GM12878 (cell line): Measurements from ENCODE around the gene EIF4B. TPM values are rescaled to one million over a fixed set of nuclear protein-coding genes. Genes with fewer than 3 reads are reported as not detected.

ENCODE experiments used
- ATAC-seq: fragments of 200-7000 bp; cut with Tn5 transposase; 3 replicates; pipeline ENCODE4 v1.9.1; 2020; ENCODE audit warnings: mild to moderate bottlenecking, moderate library complexity
- BruUV-seq: library from RNA; stranded (reverse); fragments of 400-500 nt; replicated peaks from 2 replicates; lab custom pipeline; 2021; lab: Mats Ljungman, UMichigan
- CTCF ChIA-PET: fragments of 300-600 bp; sonication (Branson Sonifier 250); formaldehyde crosslinking; extraction: SDS; loops from one replicate; lab custom pipeline; 2021; ENCODE audit warnings: inconsistent platforms; lab: Yijun Ruan, JAX
- POLR2A ChIA-PET: fragments of 350-600 bp; formaldehyde crosslinking; extraction: SDS; loops from one replicate; lab custom pipeline; 2021; ENCODE audit warnings: inconsistent platforms; lab: Charles Lee
- RAD21 ChIA-PET: fragments of 300-600 bp; sonication (Branson Sonifier 250); formaldehyde crosslinking; loops from one replicate; lab custom pipeline; 2023; ENCODE audit warnings: antibody characterized with exemption; ENCODE audit not compliant: unreplicated experiment; lab: Charles Lee
- SMC1A ChIA-PET: fragments of 300-600 bp; sonication (Branson Sonifier 250); formaldehyde crosslinking; loops from one replicate; lab custom pipeline; 2023; ENCODE audit not compliant: unreplicated experiment, uncharacterized antibody; lab: Charles Lee
- DNase-seq: peaks from one replicate; pipeline ENCODE4 v3.0.0-alpha.2; 2011; ENCODE audit warnings: low read depth, low spot score
- FAIRE-seq: peaks from 3 replicates; lab custom pipeline; 2011; peaks lifted over from hg19 to GRCh38; lab: Jason Lieb, UNC
- H2AFZ ChIP-seq: 2 replicates; pipeline ENCODE4 v1.6.0; 2011; ENCODE audit warnings: low read depth, low read length, control low read depth; ENCODE audit not compliant: control insufficient read depth
- H3K27ac ChIP-seq: 2 replicates; pipeline ENCODE4 v1.5.1; 2011; ENCODE audit warnings: control low read depth; ENCODE audit not compliant: control insufficient read depth, insufficient read depth
- H3K27me3 ChIP-seq, 2 experiments: replicated peaks in 1 of 2; 2 replicates each; pipeline versions ENCODE4 v1.6.0 to v1.6.1; 2011; ENCODE audit warnings: low read length in 1 of 2; ENCODE audit not compliant: control insufficient read depth in 2 of 2, insufficient read depth in 2 of 2
- H3K36me3 ChIP-seq, 2 experiments: 2 replicates each; pipeline ENCODE4 v1.5.1; 2011; ENCODE audit warnings: low read length in 1 of 2; ENCODE audit not compliant: control insufficient read depth in 2 of 2, insufficient read depth in 2 of 2
- H3K4me1 ChIP-seq: 2 replicates; pipeline ENCODE4 v1.6.1; 2011; ENCODE audit warnings: mild to moderate bottlenecking, low read length, moderate library complexity, mixed read lengths; ENCODE audit not compliant: control insufficient read depth, insufficient read depth
- H3K4me2 ChIP-seq: 2 replicates; pipeline ENCODE4 v1.6.0; 2011; ENCODE audit warnings: control low read depth; ENCODE audit not compliant: control insufficient read depth, insufficient read depth
- H3K4me3 ChIP-seq: fragments of 200-600 bp; sonication (generic); 2 replicates; pipeline ENCODE4 v1.5.1; 2016
- H3K79me2 ChIP-seq: 2 replicates; pipeline ENCODE4 v1.6.0; 2011; ENCODE audit warnings: low read length; ENCODE audit not compliant: control insufficient read depth, insufficient read depth
- H3K9ac ChIP-seq: 2 replicates; pipeline ENCODE4 v1.8.0; 2011; ENCODE audit warnings: low read length, control low read depth, mixed read lengths; ENCODE audit not compliant: control insufficient read depth, insufficient read depth
- H3K9me3 ChIP-seq: replicated peaks from 3 replicates; pipeline ENCODE4 v1.5.1; 2011; ENCODE audit warnings: mild to moderate bottlenecking, low read length; ENCODE audit not compliant: control insufficient read depth, insufficient read depth
- H4K20me1 ChIP-seq: 2 replicates; pipeline ENCODE4 v1.6.0; 2011; ENCODE audit not compliant: control insufficient read depth, insufficient read depth
- CBFB ChIP-seq: IDR thresholded peaks from 2 replicates; pipeline ENCODE4 v1.6.1; 2016; ENCODE audit warnings: antibody characterized with exemption, low read depth
- FOXK2 ChIP-seq: fragments of 450-650 bp; IDR thresholded peaks from 2 replicates; pipeline ENCODE4 v1.6.1; 2017; ENCODE audit warnings: mild to moderate bottlenecking, moderate library complexity
- GABPA ChIP-seq: IDR thresholded peaks from 2 replicates; pipeline ENCODE4 v1.6.1; 2014; ENCODE audit warnings: antibody characterized with exemption, low read depth, mild to moderate bottlenecking, inconsistent platforms
- IKZF2 ChIP-seq, 2 experiments: fragments of 450-650 bp; IDR thresholded peaks; 2 replicates each; pipeline ENCODE4 v1.6.1; 2017; ENCODE audit warnings: mild to moderate bottlenecking in 2 of 2, moderate library complexity in 2 of 2
- MEF2A ChIP-seq: IDR thresholded peaks from 2 replicates; pipeline ENCODE4 v1.6.1; 2011; ENCODE audit warnings: low read depth, mild to moderate bottlenecking, low read length, moderate library complexity; ENCODE audit not compliant: insufficient read depth
- NR2F1 ChIP-seq: fragments of 450-650 bp; conservative IDR thresholded peaks from 2 replicates; pipeline ENCODE4 v1.6.1; 2017; ENCODE audit warnings: mild to moderate bottlenecking
- POU2F2 ChIP-seq: IDR thresholded peaks from 3 replicates; pipeline ENCODE4 v1.6.1; 2011; ENCODE audit warnings: low read depth, mild to moderate bottlenecking, low read length, borderline replicate concordance
- SMC3 ChIP-seq: IDR thresholded peaks from 2 replicates; pipeline ENCODE4 v1.6.1; 2011; ENCODE audit warnings: low read length, improper control_type of control experiment, borderline replicate concordance
- SREBF2 ChIP-seq: IDR thresholded peaks from 2 replicates; pipeline ENCODE4 v1.6.1; 2012; ENCODE audit warnings: mild to moderate bottlenecking, low read length
- TAF1 ChIP-seq: IDR thresholded peaks from 2 replicates; pipeline ENCODE4 v1.6.1; 2011; ENCODE audit warnings: mild to moderate bottlenecking, low read depth, low read length, borderline replicate concordance
- TARDBP ChIP-seq: IDR thresholded peaks from 2 replicates; pipeline ENCODE4 v1.6.1; 2016; ENCODE audit warnings: borderline replicate concordance
- ZNF207 ChIP-seq: fragments of 450-650 bp; IDR thresholded peaks from 2 replicates; pipeline ENCODE4 v1.6.1; 2014; ENCODE audit warnings: antibody characterized with exemption, mild to moderate bottlenecking, borderline replicate concordance
- WGBS: methylation state at CpG from one replicate; pipeline ENCODE4 v1.1.6; 2016; ENCODE audit warnings: low lambda C conversion rate; ENCODE audit not compliant: insufficient replicate concordance, insufficient coverage; ENCODE audit errors: missing lambda C conversion rate; 5-methylcytosine and 5-hydroxymethylcytosine counted together
- in situ Hi-C: fragments of 300-500 bp; cut with MboI; formaldehyde crosslinking; loops from 9 replicates; pipeline ENCODE4 v1.14.3; 2018; ENCODE audit warnings: mixed read lengths
- intact Hi-C: fragments of 100-400 bp; cut with micrococcal nuclease; formaldehyde crosslinking; loops from one replicate; pipeline ENCODE4 v1.14.2; 2022; ENCODE audit not compliant: unreplicated experiment
- polyA plus RNA-seq, 11 experiments: library from polyadenylated mRNA; depleted of rRNA in 4 of 11; unstranded in 6 of 11; stranded (reverse) in 5 of 11; fragments of >200 nt; fragmentation: Nextera tagmentation in 4 of 11; fragmentation: Illumina TruSeq in 1 of 11; extraction: Ambion mirVana in 4 of 11; extraction: Trizol in 1 of 11; gene quantifications; 1 replicate in 1 of 11; 2 replicates in 10 of 11; pipeline versions ENCODE4 v1.2.1 to v1.2.3, GENCODE V29; 2011 to 2016; ENCODE audit warnings: inconsistent platforms in 2 of 11, missing spikeins in 2 of 11, low read depth in 1 of 11
- total RNA-seq, 4 experiments: library from RNA; depleted of rRNA in 3 of 4; stranded (reverse); fragments of >200 nt in 3 of 4; fragmentation: Illumina TruSeq in 1 of 4; extraction: Trizol in 1 of 4; gene quantifications; 2 replicates each; pipeline versions ENCODE4 v1.2.1 to v1.2.3, GENCODE V29; 2013 to 2021
- TF ChIP-seq, protein P1 (sequence below): fragments of 450-650 bp; IDR thresholded peaks from 2 replicates; pipeline ENCODE4 v1.6.1; 2016; ENCODE audit warnings: mild to moderate bottlenecking
- TF ChIP-seq, protein P2 (sequence below): fragments of 150-350 bp; IDR thresholded peaks from 2 replicates; pipeline ENCODE4 v1.6.1; 2014; ENCODE audit warnings: mild to moderate bottlenecking, low read depth, low read length
- TF ChIP-seq, protein P3 (sequence below): fragments of 450-650 bp; formaldehyde crosslinking; IDR thresholded peaks from 2 replicates; pipeline ENCODE4 v1.4.0; 2022; ENCODE audit warnings: mild to moderate bottlenecking, moderate library complexity
- TF ChIP-seq, protein P4 (sequence below): fragments of 450-650 bp; IDR thresholded peaks from 2 replicates; pipeline ENCODE4 v1.6.1; 2017; ENCODE audit warnings: antibody characterized with exemption, mild to moderate bottlenecking, moderate library complexity

EIF4B gene
- total and polyA plus RNA-seq, 10 of the 15 experiments (the other 5 are each of a cell fraction or from before 2014, with no cell fraction given) = 123 to 752 (median 431) TPM

DNA sequence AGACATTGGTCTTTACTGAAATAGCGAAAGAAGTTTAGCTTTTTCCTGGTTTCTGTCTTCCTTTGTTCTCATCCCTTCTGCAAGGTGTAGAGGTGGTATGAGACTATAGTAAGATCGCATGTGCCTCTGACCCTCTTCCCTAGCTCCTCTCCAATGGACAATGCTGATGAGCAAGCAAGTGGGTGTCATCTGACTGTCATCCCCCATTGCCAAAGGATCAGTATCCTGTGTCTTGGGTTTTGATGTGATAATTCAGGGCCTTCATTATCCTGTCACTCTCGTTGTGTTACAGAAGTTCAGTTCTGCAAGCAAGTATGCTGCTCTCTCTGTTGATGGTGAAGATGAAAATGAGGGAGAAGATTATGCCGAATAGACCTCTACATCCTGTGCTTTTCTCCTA is 33.6 kb downstream of the EIF4B start:
- intact Hi-C loops = no loop called here
- ChIA-PET SMC1A (interaction anchor here (1.4 kb wide), 1 partner anchor 60 kb away, joined by 4 read pairs; no protein-coding TSS in a partner anchor), POLR2A (no interaction called here), RAD21 (no interaction called here), CTCF (interaction anchor here (0.8 to 2.4 kb wide), 3 partner anchors 13 to 305 kb away, joined by 3 to 8 read pairs (median 5); no protein-coding TSS in a partner anchor)
- H3K79me2 ChIP-seq = no peaks in the 10 kb centered on the region
- no peak for ATAC-seq
- H3K9me3 ChIP-seq = no peaks in the 10 kb centered on the region
- no peak overlapping the region for H3K9ac ChIP-seq
- no peak overlapping the region for H3K4me2 ChIP-seq
- no peaks in the 10 kb centered on the region for H4K20me1 ChIP-seq
- no peaks in the 10 kb centered on the region for H3K27me3 ChIP-seq
- no peak for FAIRE-seq
- DNase-seq = no peak
- H2AFZ ChIP-seq = no peak overlapping the region
- H3K36me3 ChIP-seq = peaks cover 14 to 46% of the 10 kb centered on the region in 2 experiments
- no TSS peak for BruUV-seq
- H3K27ac ChIP-seq = no peak overlapping the region
- H3K4me3 ChIP-seq = no peak overlapping the region
- in situ Hi-C loops = no loop called here
- WGBS = 97% methylated on average over 4 of the region's 4 CpGs
- no peaks in the 10 kb centered on the region for H3K4me1 ChIP-seq
- TF ChIP-seq POU2F2 = no peak
- no peak for TF ChIP-seq TAF1
- TF ChIP-seq, protein P1, sequence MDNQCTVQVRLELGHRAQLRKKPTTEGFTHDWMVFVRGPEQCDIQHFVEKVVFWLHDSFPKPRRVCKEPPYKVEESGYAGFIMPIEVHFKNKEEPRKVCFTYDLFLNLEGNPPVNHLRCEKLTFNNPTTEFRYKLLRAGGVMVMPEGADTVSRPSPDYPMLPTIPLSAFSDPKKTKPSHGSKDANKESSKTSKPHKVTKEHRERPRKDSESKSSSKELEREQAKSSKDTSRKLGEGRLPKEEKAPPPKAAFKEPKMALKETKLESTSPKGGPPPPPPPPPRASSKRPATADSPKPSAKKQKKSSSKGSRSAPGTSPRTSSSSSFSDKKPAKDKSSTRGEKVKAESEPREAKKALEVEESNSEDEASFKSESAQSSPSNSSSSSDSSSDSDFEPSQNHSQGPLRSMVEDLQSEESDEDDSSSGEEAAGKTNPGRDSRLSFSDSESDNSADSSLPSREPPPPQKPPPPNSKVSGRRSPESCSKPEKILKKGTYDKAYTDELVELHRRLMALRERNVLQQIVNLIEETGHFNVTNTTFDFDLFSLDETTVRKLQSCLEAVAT = no peak
- TF ChIP-seq, protein P2, sequence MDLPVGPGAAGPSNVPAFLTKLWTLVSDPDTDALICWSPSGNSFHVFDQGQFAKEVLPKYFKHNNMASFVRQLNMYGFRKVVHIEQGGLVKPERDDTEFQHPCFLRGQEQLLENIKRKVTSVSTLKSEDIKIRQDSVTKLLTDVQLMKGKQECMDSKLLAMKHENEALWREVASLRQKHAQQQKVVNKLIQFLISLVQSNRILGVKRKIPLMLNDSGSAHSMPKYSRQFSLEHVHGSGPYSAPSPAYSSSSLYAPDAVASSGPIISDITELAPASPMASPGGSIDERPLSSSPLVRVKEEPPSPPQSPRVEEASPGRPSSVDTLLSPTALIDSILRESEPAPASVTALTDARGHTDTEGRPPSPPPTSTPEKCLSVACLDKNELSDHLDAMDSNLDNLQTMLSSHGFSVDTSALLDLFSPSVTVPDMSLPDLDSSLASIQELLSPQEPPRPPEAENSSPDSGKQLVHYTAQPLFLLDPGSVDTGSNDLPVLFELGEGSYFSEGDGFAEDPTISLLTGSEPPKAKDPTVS = no peak
- TF ChIP-seq FOXK2 = no peak
- no peak for TF ChIP-seq GABPA
- no peak for TF ChIP-seq TARDBP
- TF ChIP-seq ZNF207 = no peak
- no peak for TF ChIP-seq IKZF2 (IDR thresholded peaks at IDR 0.05)
- TF ChIP-seq, protein P3, sequence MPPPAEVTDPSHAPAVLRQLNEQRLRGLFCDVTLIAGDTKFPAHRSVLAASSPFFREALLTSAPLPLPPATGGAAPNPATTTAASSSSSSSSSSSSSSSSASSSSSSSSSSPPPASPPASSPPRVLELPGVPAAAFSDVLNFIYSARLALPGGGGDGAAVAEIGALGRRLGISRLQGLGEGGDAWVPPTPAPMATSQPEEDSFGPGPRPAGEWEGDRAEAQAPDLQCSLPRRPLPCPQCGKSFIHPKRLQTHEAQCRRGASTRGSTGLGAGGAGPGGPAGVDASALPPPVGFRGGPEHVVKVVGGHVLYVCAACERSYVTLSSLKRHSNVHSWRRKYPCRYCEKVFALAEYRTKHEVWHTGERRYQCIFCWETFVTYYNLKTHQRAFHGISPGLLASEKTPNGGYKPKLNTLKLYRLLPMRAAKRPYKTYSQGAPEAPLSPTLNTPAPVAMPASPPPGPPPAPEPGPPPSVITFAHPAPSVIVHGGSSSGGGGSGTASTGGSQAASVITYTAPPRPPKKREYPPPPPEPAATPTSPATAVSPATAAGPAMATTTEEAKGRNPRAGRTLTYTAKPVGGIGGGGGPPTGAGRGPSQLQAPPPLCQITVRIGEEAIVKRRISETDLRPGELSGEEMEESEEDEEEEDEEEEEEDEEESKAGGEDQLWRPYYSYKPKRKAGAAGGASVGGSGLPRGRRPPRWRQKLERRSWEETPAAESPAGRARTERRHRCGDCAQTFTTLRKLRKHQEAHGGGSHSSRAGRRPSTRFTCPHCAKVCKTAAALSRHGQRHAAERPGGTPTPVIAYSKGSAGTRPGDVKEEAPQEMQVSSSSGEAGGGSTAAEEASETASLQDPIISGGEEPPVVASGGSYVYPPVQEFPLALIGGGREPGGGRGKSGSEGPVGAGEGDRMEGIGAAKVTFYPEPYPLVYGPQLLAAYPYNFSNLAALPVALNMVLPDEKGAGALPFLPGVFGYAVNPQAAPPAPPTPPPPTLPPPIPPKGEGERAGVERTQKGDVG (CRISPR knock-in tag) = no peak
- no peak for TF ChIP-seq MEF2A
- no peak for TF ChIP-seq SREBF2
- TF ChIP-seq CBFB = no peak
- no peak for TF ChIP-seq NR2F1
- TF ChIP-seq SMC3 = no peak
- TF ChIP-seq, protein P4, sequence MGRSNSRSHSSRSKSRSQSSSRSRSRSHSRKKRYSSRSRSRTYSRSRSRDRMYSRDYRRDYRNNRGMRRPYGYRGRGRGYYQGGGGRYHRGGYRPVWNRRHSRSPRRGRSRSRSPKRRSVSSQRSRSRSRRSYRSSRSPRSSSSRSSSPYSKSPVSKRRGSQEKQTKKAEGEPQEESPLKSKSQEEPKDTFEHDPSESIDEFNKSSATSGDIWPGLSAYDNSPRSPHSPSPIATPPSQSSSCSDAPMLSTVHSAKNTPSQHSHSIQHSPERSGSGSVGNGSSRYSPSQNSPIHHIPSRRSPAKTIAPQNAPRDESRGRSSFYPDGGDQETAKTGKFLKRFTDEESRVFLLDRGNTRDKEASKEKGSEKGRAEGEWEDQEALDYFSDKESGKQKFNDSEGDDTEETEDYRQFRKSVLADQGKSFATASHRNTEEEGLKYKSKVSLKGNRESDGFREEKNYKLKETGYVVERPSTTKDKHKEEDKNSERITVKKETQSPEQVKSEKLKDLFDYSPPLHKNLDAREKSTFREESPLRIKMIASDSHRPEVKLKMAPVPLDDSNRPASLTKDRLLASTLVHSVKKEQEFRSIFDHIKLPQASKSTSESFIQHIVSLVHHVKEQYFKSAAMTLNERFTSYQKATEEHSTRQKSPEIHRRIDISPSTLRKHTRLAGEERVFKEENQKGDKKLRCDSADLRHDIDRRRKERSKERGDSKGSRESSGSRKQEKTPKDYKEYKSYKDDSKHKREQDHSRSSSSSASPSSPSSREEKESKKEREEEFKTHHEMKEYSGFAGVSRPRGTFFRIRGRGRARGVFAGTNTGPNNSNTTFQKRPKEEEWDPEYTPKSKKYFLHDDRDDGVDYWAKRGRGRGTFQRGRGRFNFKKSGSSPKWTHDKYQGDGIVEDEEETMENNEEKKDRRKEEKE = no peak
